GM10847 (cell line): ENCODE data around the gene UNC5A.

ENCODE experiments used
- POLR2A ChIP-seq: IDR thresholded peaks from 2 replicates; pipeline ENCODE4 v1.6.1; 2011; ENCODE audit not compliant: insufficient read length; ENCODE audit errors: extremely low read depth

UNC5A gene

DNA sequence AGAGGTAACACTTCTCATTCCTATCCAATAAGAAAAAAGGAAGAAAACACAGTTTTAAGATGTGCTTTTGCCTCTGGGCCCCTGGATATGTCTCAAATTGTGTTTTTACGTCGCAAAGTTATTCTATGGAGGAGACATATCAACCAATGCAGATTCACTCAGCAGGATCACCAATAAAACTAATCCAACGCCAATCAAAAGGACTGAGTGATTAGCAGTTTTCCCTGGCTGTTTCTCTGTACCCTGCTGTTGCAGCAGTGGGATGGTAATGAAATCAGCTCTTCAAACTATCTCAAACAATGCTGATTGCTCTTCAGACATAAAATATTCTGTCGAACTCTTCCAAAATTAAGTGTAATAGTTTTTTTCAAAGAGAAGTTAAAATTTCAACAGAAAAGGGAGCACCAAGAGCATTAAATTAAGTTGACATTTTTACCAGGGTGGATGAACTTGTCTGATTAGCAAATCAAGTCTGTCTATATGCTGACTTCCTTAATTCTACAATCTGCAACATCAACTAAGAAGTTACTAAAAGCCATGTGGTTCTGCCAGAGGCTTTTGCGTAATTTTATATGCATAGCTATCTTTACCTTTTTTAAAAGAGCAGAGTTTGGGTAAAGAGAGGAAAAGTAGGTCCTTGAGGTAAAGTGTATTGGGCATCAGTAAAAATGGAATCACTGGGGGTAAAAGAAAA is 98.5 kb downstream of the UNC5A start:
- TF ChIP-seq POLR2A = no peak

DNA sequence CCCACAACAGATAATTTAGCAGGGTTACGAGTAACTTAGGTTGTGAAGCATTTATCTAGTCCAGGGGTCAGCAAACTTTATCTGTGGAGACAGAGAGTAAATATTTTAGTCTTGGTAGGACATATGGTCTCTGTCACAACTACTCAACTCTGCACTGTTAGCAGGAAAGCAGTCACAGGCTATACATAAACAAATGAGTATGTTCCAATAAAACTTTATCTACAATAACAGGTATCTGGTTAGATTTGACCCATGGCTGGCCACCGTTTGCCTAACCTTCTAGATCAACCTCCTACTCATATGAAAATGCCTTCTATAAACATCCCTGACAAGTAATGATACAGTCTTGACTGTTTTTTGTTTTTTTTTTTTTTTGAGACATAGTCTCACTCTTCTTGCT is 101.8 kb downstream of the UNC5A start:
- TF ChIP-seq POLR2A = no peak

DNA sequence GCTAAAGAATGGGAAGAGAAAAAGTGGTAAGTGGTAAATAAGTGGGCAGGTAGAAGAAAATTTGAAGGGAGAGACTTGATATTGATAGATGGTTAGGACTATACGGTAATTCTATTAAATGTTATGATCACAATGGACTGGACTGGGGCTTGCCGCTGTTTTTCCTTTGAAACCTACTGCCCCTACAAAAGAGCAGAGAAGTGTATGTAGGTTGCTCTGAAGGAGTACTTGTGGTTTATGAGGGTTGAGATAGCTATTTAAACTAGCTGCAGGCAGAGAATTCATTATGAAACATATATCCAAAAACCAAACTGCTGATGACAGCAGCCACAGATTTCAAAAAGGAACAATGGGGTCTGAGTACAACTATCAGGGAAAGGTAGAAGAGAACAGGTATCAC is 105.5 kb downstream of the UNC5A start:
- no peak for TF ChIP-seq POLR2A

DNA sequence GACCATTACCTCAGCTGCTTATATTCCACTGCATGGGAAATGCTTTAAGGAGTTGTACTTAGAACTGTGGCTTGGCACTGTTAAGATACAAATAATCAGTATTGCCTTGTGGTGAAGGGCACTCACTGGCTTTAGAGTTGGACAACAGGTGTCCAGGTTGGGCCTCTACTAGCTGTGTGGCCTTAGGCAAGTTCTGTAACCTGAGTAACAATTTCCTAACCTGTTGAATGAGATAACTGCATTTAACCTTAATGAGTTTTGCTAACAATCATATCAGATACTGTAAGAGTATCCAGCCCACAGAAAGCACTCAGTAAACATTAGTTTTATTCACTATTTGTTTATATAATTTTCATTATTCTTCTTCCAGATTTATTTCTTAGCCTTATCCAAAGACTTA is 106.0 kb downstream of the UNC5A start:
- TF ChIP-seq POLR2A = no peak

DNA sequence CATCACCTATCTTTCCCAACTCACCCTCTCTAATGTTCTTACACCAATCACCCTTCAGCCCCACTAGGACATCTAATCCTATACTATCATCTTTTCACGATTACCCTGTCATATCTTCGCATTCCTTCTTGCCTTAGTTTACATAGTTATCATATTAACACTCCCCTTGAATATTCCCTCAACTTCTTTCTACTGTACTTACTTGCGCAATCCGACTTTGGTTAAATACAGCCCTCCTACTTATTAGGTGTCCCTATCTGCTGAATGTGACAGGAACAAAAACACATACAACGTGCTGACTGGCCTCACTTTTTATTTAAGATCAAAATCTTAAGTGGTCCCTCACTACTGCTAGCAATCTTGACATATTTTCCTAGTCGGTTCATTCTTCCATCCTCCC is 108.3 kb downstream of the UNC5A start:
- no peak for TF ChIP-seq POLR2A

DNA sequence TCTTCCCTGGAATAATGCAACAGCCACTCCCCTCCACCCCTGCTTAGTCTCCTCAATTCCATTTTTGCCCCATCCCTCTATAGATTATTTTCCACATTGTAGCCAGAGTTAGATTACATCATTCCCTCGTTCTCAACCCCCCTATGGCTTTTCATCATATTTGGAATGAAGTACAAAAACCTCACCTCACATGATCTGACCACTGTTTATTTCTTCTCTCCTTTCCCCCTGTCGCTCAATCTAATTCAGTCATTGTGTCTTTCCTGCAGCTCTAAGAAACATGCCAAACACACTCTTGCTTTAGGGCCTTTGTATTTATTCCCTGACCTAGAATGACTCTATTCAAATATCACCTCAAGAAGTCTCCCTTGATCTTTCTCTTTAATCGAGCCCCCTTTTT is 111.4 kb downstream of the UNC5A start:
- TF ChIP-seq POLR2A = no peak

DNA sequence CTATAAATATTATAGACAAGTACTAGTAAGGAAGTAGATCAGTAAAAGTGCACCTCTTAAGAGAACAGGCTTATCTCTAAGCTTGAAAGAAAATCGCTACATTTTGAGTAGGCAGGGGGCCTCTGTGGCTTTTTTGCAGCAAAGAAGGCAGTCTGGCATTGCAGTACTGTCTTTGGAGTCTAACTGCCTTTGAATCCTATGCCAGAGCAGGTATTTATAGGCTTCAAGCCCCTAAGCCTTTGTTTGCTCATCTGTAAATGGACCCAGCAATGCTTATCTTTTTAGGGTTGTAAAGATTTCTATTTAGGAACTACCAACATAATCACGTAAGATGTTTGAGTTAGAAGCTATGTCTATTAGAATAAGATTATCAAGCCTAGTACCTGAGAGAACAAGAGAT is 112.5 kb downstream of the UNC5A start:
- TF ChIP-seq POLR2A = no peak

DNA sequence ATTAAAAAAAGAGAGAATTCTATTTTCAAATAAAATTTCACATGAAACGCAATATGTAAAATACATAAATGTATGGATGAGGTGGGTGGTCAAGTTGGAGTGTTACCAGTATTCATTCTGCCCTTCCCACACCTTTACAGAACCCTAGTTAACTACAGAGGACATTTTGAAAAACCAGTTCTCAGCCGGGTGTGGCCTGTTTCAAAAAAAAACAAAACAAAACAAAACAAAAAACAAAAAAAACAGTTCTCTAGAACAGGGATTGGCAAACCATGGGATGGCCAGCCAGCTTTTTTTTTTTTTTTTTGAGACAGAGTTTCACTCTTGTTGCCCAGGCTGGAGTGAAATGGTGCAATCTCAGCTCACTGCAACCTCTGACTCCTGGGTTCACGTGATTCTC is 117.2 kb downstream of the UNC5A start:
- no peak for TF ChIP-seq POLR2A

DNA sequence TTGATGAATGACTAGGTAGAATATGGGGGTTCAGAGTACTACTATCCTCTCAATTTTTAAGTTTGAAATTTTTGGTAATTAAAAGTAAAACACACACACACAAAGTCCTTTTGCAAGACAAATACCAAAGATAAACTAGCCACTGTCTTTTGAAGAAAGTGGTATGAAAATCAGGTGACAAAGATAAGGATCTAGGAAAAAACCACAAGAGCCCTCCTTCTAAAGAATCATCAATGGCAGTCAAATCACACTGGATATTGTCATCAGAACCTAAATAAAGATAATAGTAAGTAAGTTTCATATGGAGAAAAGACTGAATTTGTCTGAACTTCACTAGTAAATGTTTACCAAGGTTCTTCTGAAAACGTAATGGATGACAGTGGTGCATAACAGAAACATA is 119.3 kb downstream of the UNC5A start:
- TF ChIP-seq POLR2A = no peak
